H54 (cell line): ENCODE data around the gene SLITRK1.

ENCODE experiments used
- DNase-seq: peaks from one replicate; pipeline ENCODE4 v3.0.0; 2011; ENCODE audit warnings: low spot score, mixed read lengths; ENCODE audit not compliant: insufficient read length
- FAIRE-seq: peaks from 3 replicates; lab custom pipeline; 2011; peaks lifted over from hg19 to GRCh38; lab: Jason Lieb, UNC
- POLR2A ChIP-seq: IDR thresholded peaks from 2 replicates; pipeline ENCODE4 v1.6.1; 2011; ENCODE audit warnings: low read depth, mild to moderate bottlenecking, low read length

The SLITRK1 gene, protein sequence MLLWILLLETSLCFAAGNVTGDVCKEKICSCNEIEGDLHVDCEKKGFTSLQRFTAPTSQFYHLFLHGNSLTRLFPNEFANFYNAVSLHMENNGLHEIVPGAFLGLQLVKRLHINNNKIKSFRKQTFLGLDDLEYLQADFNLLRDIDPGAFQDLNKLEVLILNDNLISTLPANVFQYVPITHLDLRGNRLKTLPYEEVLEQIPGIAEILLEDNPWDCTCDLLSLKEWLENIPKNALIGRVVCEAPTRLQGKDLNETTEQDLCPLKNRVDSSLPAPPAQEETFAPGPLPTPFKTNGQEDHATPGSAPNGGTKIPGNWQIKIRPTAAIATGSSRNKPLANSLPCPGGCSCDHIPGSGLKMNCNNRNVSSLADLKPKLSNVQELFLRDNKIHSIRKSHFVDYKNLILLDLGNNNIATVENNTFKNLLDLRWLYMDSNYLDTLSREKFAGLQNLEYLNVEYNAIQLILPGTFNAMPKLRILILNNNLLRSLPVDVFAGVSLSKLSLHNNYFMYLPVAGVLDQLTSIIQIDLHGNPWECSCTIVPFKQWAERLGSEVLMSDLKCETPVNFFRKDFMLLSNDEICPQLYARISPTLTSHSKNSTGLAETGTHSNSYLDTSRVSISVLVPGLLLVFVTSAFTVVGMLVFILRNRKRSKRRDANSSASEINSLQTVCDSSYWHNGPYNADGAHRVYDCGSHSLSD

DNA sequence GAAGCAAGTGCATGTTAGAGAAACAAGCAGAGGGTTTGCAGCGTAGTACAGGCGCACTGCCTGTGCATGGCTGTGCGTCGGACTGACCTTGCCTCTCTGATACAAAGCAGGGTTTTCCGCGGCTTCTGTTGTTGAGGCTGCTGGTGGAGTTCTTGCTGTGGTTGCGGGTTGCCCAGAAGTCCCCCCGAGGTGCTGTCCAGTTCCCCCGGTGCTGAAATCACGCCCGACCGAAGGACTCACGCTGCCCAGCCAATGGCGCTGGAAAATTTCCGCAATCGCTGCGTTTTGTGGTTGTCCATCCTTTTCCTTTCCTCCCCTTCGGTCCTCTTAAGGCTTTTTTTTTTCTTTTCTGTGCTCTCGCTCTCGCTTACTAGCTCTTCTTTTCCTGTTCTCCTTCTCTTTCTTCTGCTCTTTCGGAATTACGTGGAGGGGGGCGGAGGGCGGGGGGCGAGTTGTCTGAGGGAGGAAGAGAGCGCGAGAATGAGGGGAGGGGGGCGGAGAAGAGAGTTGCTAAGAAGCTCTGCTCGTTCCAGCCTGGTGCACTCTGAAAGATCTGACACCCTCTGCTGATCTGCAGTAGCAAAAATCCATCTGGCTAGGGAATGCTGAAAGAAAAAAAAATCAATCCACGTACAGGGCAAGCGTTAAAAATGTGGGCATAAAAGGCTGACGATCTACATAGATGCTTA lies at the start of gene SLITRK1:
TSS of gene SLITRK1 (minus strand) at position 558 of the 689 bp plus-strand sequence. CDS start 967 bp downstream, outside the sequence.
- no peak for TF ChIP-seq POLR2A
- FAIRE-seq, result no peak
- peak; percentile 17 for DNase-seq

DNA sequence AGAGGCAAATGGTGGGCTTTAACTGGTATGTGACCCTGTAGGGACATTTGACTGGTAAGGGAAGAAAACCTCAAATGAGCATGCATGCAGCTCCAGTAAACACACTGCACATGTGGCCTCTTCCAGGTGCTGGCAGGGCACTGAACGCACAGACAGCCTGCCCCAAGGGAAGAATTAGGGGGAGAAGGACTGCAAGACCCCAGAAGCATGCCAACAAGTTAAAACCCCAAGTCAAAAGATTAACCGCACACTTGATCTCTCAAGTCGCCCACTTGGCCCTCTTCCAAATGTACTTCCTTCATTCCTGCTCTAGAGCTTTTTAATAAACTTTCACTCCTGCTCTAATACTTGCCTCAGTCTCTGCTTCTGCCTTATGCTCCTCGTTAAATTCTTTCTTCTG lies 46.9 kb upstream of the SLITRK1 start:
- DNase-seq (no peak), FAIRE-seq (no peak)
- no peak for TF ChIP-seq POLR2A

DNA sequence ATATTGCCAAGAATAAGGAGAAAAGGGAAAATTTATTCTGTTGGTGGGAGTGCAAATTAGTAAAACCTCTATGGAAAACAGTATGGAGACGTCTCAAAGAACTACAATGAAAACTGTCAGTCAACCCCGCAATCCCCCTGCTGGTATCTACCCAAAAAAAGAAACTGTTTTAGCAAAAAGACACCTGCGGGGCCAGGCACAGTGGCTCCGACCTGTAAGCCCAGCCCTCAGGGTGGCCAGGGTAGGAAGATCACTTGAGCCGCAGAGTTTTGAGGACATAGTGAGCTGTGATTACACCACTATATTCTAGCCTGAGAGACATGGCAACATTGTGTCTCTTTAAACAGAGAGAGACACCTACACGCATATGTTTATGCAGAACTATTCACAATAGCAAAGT lies 37.5 kb upstream of the SLITRK1 start:
- FAIRE-seq, result no peak
- TF ChIP-seq POLR2A, result no peak
- no peak for DNase-seq

DNA sequence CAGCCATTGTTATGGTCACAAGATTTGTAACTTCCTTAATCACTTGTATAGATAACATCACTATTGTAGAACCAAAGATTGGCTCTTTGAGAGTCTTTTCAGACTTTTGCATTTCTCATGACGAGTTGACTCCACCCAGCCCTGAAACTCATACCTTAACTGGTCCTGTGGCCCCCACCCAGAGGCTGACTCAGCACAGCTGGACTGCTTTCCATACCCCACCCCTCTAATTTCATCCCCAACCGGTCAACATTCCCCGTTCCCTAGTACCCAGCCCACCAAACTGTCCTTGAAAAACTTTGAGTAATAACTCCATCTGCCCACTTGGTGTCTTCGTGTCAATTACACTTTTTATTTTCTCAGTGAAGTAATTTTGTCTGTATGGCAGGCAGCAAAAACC lies 32.1 kb upstream of the SLITRK1 start:
- DNase-seq, result no peak
- TF ChIP-seq POLR2A, result no peak
- no peak for FAIRE-seq

DNA sequence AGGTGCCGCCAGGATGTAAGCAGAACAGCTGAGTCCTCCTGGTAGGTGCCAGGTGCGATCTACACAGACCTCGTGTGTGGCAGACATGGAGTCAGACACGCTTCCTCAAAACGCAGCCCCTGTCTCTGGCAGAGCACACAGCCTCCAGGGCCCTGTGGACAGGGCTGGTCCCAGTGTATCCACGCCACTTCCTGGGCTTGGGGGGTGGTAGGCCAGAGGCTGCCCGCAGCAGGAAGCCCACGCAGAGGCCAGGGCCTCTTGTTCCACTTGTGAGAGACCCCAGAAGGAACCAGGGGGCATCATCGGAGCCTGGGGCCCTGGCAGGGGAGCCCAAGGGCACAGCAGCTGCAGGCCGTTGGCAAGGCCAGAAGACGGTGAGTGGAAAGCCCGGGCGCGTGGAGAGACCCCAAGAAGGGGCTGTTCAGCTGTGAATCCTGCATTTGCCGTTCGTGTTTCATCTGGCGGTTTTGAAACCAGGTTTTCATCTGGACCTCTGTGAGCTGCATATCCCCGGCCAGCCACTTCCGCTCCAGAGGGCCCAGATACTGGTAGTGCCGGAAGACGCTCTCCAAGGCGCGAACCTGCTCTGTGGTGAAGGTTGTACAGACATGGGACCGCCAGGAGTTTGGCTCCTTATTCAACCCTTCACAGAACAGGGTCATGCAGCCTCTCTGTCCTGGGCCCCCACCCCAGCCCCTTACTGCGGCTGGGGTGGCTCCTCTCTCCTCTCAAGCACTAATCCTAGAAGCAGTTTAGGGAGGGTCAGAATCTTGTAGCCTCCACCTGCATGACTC lies 25.1 kb upstream of the SLITRK1 start:
- DNase-seq, result no peak
- FAIRE-seq, result no peak
- no peak for TF ChIP-seq POLR2A

DNA sequence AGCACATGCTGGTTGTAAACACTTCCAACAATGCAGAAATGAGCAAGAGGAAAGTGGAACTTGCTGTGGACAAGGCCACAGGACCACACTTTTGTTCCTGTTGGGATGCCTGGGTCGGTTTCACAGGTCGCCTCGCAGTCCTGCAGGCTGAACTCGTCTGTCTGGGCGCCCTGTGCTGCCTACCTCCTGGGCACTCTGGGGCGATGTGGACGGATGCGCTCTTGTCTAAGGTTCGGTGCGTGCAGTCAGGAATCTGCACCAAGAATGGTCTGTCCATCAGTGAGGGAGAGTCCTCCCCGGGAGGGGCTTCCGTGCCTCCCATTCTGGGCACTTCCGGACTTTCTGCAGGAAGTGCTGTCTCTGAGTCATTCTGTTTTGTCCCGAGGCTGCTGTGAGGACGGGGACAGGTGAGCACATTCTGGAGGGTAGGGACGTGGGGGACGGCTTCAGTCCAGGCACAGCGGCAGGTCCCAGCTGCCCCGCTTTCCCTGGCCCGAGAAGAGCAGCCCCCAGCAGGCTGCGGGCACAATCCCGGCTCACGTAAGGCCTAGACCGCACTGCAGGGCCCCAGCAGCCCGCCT lies 24.1 kb upstream of the SLITRK1 start:
- FAIRE-seq (no peak), DNase-seq (no peak)
- no peak for TF ChIP-seq POLR2A

DNA sequence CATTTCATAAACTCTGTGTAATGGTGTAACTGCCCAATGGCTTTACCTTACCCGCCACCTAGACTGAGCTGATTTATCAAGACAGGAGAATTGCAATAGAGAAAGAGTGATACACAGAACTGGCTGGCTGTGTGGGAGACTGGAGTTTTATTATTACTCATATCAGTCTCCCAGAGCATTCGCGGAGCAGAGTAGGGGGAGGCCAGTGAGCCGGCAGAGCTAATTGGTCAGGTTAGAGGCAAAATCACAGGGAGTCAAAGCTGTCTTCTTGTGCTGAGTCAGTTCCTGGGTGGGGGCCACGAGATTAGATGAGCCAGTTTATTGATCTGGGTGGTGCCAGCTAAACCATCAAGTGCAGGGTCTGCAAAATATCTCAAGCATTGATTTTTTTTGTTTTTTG lies 23.4 kb upstream of the SLITRK1 start:
- DNase-seq (no peak), FAIRE-seq (no peak)
- no peak for TF ChIP-seq POLR2A

DNA sequence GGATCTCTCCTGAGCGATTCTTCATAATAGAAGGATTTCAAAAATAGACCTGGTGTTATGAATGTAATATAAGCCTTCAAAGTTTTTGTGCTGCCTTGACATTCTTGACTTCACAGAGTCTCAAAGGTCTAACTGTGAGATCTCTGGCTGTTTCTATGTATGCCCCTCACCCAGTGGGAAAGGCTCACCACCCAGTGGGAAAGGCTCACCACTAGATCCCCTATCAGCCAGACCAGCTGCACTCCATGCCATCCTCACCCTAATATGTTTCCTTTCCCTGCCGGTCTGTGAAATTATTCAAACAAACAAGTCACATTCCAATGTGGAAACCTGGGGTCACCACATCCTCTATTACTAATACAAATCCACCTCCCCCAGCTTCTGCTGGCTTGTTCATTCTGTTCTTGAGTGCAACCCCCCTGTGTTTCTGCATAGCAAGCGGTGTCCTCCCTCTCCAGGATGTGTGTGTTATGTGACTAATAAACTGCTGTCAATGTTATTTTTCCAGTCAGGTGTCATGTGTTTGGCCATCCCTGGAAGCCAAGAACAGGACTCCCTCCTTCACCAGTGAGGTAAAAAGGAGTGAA lies 13.8 kb upstream of the SLITRK1 start:
- DNase-seq, result peak; percentile 10
- no peak for TF ChIP-seq POLR2A

GRCh38 chr13:83890358-83890757 lies 8.1 kb upstream of the SLITRK1 start:
- FAIRE-seq, result no peak
- DNase-seq, result no peak
- no peak for TF ChIP-seq POLR2A

More for the DNA sequence above, 13.8 kb upstream of the SLITRK1 start:
- FAIRE-seq, result peak; percentile 84

- FAIRE-seq (no peak), DNase-seq (no peak)
- TF ChIP-seq POLR2A, result no peak
Measured at GRCh38 chr13:83884141-83884540, 1.9 kb upstream of the SLITRK1 start.

DNA sequence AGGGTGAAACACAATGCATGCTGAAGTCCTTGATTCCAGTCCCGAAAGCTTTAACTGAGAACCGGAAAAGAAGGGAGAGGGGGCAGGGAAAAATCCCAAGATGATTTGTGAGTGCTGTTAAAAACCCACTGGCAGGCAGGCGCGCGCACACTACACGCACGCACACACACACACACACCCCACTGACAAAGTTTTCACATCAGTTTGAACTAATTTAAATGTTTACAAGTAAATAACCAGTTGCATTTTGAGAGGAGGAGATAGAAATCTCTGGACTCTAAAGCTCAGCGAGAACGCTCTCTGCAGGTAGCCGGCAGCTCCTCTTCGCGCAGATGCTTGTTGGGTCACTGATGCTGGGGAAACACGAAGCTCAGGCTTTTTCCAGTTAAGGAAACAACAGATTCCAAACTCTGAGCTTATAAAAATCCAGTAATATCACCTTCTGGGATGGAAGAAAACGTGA lies 818 bp upstream of the SLITRK1 start:
- DNase-seq, result no peak
- no peak for FAIRE-seq
- TF ChIP-seq POLR2A, result no peak

DNA sequence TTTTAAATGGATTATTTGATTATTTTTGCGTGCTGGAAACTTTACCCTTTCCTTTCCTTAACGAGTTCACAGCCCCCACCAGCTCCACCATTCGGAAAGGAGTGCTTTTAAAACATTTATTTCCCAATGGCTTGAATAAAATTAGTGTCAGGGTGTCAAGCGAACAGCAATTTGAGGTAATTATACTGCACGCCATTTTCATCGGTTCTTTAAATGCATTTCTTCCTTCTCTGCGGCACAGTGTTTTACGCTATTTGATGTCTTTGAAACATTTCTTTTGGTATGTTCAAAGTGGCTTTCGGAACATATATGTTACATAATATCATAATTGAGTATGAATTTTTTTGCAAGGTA lies 309 bp upstream of the SLITRK1 start:
- TF ChIP-seq POLR2A, result no peak
- DNase-seq (no peak), FAIRE-seq (no peak)

DNA sequence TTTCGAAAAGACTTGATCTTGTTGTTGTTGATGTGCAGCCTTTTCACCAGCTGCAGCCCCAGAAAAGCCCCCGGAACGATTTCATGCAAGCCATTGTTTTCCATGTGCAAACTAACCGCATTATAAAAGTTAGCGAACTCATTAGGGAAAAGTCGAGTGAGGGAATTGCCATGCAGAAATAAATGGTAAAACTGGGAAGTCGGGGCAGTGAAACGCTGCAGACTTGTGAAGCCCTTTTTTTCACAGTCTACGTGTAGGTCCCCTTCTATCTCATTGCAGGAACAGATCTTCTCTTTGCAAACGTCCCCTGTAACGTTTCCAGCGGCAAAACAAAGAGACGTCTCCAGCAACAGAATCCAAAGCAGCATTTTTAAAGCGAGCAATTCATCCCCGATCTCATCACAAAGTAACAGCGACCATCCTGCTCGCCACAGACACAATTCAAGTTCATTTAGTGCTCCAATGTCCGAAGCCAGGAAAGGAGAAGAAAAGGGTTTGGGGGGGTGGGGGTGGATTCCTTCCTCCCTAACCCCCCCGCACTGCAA lies 1.1 kb downstream of the SLITRK1 start:
- FAIRE-seq (no peak), DNase-seq (no peak)
- TF ChIP-seq POLR2A, result no peak
